H9 (cell line): ENCODE measurements around the gene SLC9B1. TPM values are rescaled to one million over a fixed set of nuclear protein-coding genes. Genes with fewer than 3 reads are reported as not detected.

Experiments used
- DNase-seq: peaks from one replicate; pipeline ENCODE4 v3.0.0-alpha.2; 2017
- H2AFZ ChIP-seq: one replicate; pipeline ENCODE4 v1.6.1; 2013; ENCODE audit warnings: mild to moderate bottlenecking, low read length, control low read depth, moderate library complexity
- H2AK5ac ChIP-seq: 2 replicates; pipeline ENCODE4 v1.6.1; 2013; ENCODE audit warnings: low read length, control low read depth, mixed read lengths; ENCODE audit not compliant: insufficient read length
- H2BK120ac ChIP-seq: one replicate; pipeline ENCODE4 v1.6.1; 2013; ENCODE audit warnings: low read depth, mild to moderate bottlenecking, low read length, control low read depth, inconsistent platforms; ENCODE audit not compliant: poor library complexity, severe bottlenecking
- H2BK12ac ChIP-seq: 2 replicates; pipeline ENCODE4 v1.6.1; 2013; ENCODE audit warnings: low read length, control low read depth, mixed read lengths, low read depth; ENCODE audit not compliant: insufficient read length
- H2BK15ac ChIP-seq: 2 replicates; pipeline ENCODE4 v1.6.1; 2013; ENCODE audit warnings: low read depth, low read length, control low read depth
- H2BK20ac ChIP-seq: one replicate; pipeline ENCODE4 v1.6.1; 2013; ENCODE audit warnings: low read depth, mild to moderate bottlenecking, low read length, control low read depth, inconsistent platforms; ENCODE audit not compliant: poor library complexity, severe bottlenecking
- H2BK5ac ChIP-seq: 2 replicates; pipeline ENCODE4 v1.6.1; 2013; ENCODE audit warnings: low read length, control low read depth, mixed read lengths; ENCODE audit not compliant: insufficient read length
- H3K14ac ChIP-seq: 2 replicates; pipeline ENCODE4 v1.6.1; 2013; ENCODE audit warnings: low read length, control low read depth; ENCODE audit not compliant: insufficient read depth
- H3K18ac ChIP-seq: 2 replicates; pipeline ENCODE4 v1.6.1; 2013; ENCODE audit warnings: low read depth, mild to moderate bottlenecking, mixed read lengths, low read length, control low read depth; ENCODE audit not compliant: insufficient read length
- H3K23ac ChIP-seq: 2 replicates; pipeline ENCODE4 v1.6.1; 2013; ENCODE audit warnings: low read length, control low read depth, mixed read lengths, low read depth; ENCODE audit not compliant: insufficient read length
- H3K23me2 ChIP-seq: 2 replicates; pipeline ENCODE4 v1.6.1; 2013; ENCODE audit warnings: low read depth, mild to moderate bottlenecking, mixed read lengths, low read length, control low read depth; ENCODE audit not compliant: insufficient read length, poor library complexity, severe bottlenecking
- H3K27ac ChIP-seq: 2 replicates; pipeline ENCODE4 v1.5.1; 2013; ENCODE audit warnings: low read length, control low read depth, mixed read lengths, low read depth; ENCODE audit not compliant: insufficient read length
- H3K27me3 ChIP-seq: 2 replicates; pipeline ENCODE4 v1.6.1; 2013; ENCODE audit warnings: low read length, control low read depth, inconsistent platforms; ENCODE audit not compliant: insufficient read depth
- H3K4ac ChIP-seq: 2 replicates; pipeline ENCODE4 v1.6.1; 2013; ENCODE audit warnings: low read depth, mild to moderate bottlenecking, control low read depth, inconsistent platforms, low read length, moderate library complexity
- H3K4me1 ChIP-seq: 2 replicates; pipeline ENCODE4 v1.6.1; 2013; ENCODE audit warnings: low read length, control low read depth, inconsistent platforms; ENCODE audit not compliant: insufficient read depth
- H3K4me2 ChIP-seq: 2 replicates; pipeline ENCODE4 v1.6.1; 2013; ENCODE audit warnings: low read length, control low read depth, mixed read lengths; ENCODE audit not compliant: insufficient read length, insufficient read depth
- H3K56ac ChIP-seq: 2 replicates; pipeline ENCODE4 v1.6.1; 2013; ENCODE audit warnings: low read depth, mild to moderate bottlenecking, mixed read lengths, low read length, control low read depth; ENCODE audit not compliant: insufficient read length
- H3K79me1 ChIP-seq: 2 replicates; pipeline ENCODE4 v1.6.1; 2013; ENCODE audit warnings: low read depth, mild to moderate bottlenecking, moderate library complexity, low read length, control low read depth, inconsistent platforms; ENCODE audit not compliant: insufficient read depth, poor library complexity, severe bottlenecking
- H3K79me2 ChIP-seq: 2 replicates; pipeline ENCODE4 v1.6.1; 2013; ENCODE audit warnings: low read length, control low read depth, inconsistent platforms; ENCODE audit not compliant: insufficient read depth
- H3K9ac ChIP-seq: 2 replicates; pipeline ENCODE4 v1.6.1; 2013; ENCODE audit warnings: low read length, control low read depth, mixed read lengths; ENCODE audit not compliant: insufficient read length; ENCODE audit errors: extremely low read depth
- H3K9me3 ChIP-seq: one replicate; pipeline ENCODE4 v1.6.1; 2013; ENCODE audit warnings: low read depth, low read length, inconsistent platforms; ENCODE audit not compliant: control insufficient read depth
- H3T11ph ChIP-seq: one replicate; pipeline ENCODE4 v1.6.1; 2013; ENCODE audit warnings: mild to moderate bottlenecking, low read length, control low read depth, inconsistent platforms
- H4K20me1 ChIP-seq: one replicate; pipeline ENCODE4 v1.6.1; 2013; ENCODE audit not compliant: control insufficient read depth, insufficient read length, insufficient read depth
- H4K5ac ChIP-seq: 2 replicates; pipeline ENCODE4 v1.6.1; 2013; ENCODE audit warnings: low read depth, mild to moderate bottlenecking, mixed read lengths, low read length, control low read depth; ENCODE audit not compliant: insufficient read length
- H4K8ac ChIP-seq: replicated peaks from 2 replicates; pipeline ENCODE4 v1.6.1; 2013; ENCODE audit warnings: low read length, control low read depth, mixed read lengths, low read depth; ENCODE audit not compliant: insufficient read length
- H4K91ac ChIP-seq: 2 replicates; pipeline ENCODE4 v1.6.1; 2013; ENCODE audit warnings: low read depth, mild to moderate bottlenecking, moderate library complexity, mixed read lengths, low read length, control low read depth; ENCODE audit not compliant: insufficient read length
- H3K27ac Mint-ChIP-seq, 3 experiments: 2 replicates in 2 of 3; 3 replicates in 1 of 3; pipeline ENCODE4 v1.8.0; 2020 to 2021; ENCODE audit warnings: mixed read lengths in 3 of 3, mild to moderate bottlenecking in 1 of 3, moderate library complexity in 1 of 3
- H3K27me3 Mint-ChIP-seq: 2 replicates; pipeline ENCODE4 v1.8.0; 2021; ENCODE audit warnings: low read depth, mild to moderate bottlenecking, moderate library complexity, mixed read lengths
- H3K36me3 Mint-ChIP-seq, 3 experiments: 2 replicates in 2 of 3; 3 replicates in 1 of 3; pipeline ENCODE4 v1.8.0; 2020 to 2021; ENCODE audit warnings: low read depth in 3 of 3, mixed read lengths in 3 of 3; ENCODE audit not compliant: insufficient read depth in 1 of 3
- H3K4me1 Mint-ChIP-seq, 2 experiments: 2 replicates each; pipeline ENCODE4 v1.8.0; 2020; ENCODE audit warnings: mixed read lengths in 2 of 2
- H3K4me3 Mint-ChIP-seq, 2 experiments: 2 replicates in 1 of 2; 3 replicates in 1 of 2; pipeline ENCODE4 v1.8.0; 2020 to 2021; ENCODE audit warnings: mild to moderate bottlenecking in 2 of 2, mixed read lengths in 2 of 2, moderate library complexity in 1 of 2
- H3K9me3 Mint-ChIP-seq, 2 experiments: 2 replicates in 1 of 2; 3 replicates in 1 of 2; pipeline ENCODE4 v1.8.0; 2020; ENCODE audit warnings: mild to moderate bottlenecking in 2 of 2, mixed read lengths in 2 of 2, moderate library complexity in 1 of 2
- WGBS: extraction: QIAGEN DNeasy Blood & Tissue Kit; methylation state at CpG from one replicate; pipeline ENCODE4 v1.1.7; 2013; ENCODE audit warnings: missing lambda C conversion rate, low lambda C conversion rate, mixed read lengths; ENCODE audit not compliant: insufficient read length; ENCODE audit errors: extremely low coverage; 5-methylcytosine and 5-hydroxymethylcytosine counted together
- total RNA-seq: library from RNA; stranded (reverse); gene quantifications from 2 replicates; pipeline ENCODE4 v1.2.1, GENCODE V29; 2021
- TF ChIP-seq, protein P1 (sequence below): fragments of 200-600 bp; sonication (generic); conservative IDR thresholded peaks from 3 replicates; pipeline ENCODE4 v1.8.0; 2021; ENCODE audit warnings: antibody characterized with exemption, mild to moderate bottlenecking

The SLC9B1 gene
- total RNA-seq, 1 experiment from 2014 or later = 0.59 TPM

DNA sequence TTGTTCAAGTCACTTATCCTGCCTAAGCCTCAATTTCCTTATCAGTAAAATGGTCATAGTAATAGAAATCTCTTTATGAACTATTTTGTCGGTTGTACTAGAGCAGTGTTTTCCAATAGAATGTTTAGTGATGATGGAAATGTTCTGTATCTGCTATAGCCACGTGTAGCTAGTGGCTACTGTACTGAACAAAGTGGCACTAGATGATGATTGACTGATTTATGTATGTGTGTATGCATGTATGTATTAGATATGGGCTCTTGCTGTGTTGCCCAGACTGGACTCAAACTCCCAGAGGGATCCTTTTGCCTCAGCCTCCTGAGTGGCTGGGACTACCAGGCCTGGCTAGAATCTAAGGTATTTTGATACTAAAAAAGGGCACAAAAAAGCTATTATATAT, 24.7 kb upstream of the SLC9B1 start:
- H3K18ac ChIP-seq = no peak overlapping the region
- no peaks in the 10 kb centered on the region; the same call in 1 of the 2 replicates for H3K79me2 ChIP-seq
- TF ChIP-seq, protein P1, sequence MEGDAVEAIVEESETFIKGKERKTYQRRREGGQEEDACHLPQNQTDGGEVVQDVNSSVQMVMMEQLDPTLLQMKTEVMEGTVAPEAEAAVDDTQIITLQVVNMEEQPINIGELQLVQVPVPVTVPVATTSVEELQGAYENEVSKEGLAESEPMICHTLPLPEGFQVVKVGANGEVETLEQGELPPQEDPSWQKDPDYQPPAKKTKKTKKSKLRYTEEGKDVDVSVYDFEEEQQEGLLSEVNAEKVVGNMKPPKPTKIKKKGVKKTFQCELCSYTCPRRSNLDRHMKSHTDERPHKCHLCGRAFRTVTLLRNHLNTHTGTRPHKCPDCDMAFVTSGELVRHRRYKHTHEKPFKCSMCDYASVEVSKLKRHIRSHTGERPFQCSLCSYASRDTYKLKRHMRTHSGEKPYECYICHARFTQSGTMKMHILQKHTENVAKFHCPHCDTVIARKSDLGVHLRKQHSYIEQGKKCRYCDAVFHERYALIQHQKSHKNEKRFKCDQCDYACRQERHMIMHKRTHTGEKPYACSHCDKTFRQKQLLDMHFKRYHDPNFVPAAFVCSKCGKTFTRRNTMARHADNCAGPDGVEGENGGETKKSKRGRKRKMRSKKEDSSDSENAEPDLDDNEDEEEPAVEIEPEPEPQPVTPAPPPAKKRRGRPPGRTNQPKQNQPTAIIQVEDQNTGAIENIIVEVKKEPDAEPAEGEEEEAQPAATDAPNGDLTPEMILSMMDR = no peak
- no peaks in the 10 kb centered on the region for H3K4me1 ChIP-seq
- H3K14ac ChIP-seq = no peak overlapping the region
- no peak overlapping the region for H3K9ac ChIP-seq
- no peaks in the 10 kb centered on the region for H3K79me1 ChIP-seq
- H4K8ac ChIP-seq = no peak overlapping the region
- no CpG with 5 or more reads among the region's 2 CpGs for WGBS
- H3K36me3 Mint-ChIP-seq = no peaks in the 10 kb centered on the region
- H2BK120ac ChIP-seq = no peak overlapping the region
- no peaks in the 10 kb centered on the region for H3K9me3 Mint-ChIP-seq
- H3K4me3 Mint-ChIP-seq = no peak overlapping the region
- no peaks in the 10 kb centered on the region for H3K27me3 ChIP-seq
- no peak overlapping the region for H3K23ac ChIP-seq
- H3K27me3 Mint-ChIP-seq = no peaks in the 10 kb centered on the region
- H3K56ac ChIP-seq = no peak overlapping the region
- no peak overlapping the region for H3K4me2 ChIP-seq
- H2BK20ac ChIP-seq = no peak overlapping the region
- no peak overlapping the region for H4K5ac ChIP-seq
- H2AFZ ChIP-seq = no peak overlapping the region
- DNase-seq = no peak
- H2BK15ac ChIP-seq = no peak overlapping the region
- peaks cover 9% of the 10 kb centered on the region in 2 experiments for H3K4me1 Mint-ChIP-seq
- no peak overlapping the region for H4K91ac ChIP-seq
- no peak overlapping the region for H2BK12ac ChIP-seq
- no peaks in the 10 kb centered on the region for H4K20me1 ChIP-seq
- no peak overlapping the region for H3K4ac ChIP-seq
- H3K27ac ChIP-seq = no peak overlapping the region
- no peak overlapping the region for H2AK5ac ChIP-seq
- no peak overlapping the region for H3T11ph ChIP-seq
- no peak overlapping the region for H2BK5ac ChIP-seq
- no peak overlapping the region for H3K27ac Mint-ChIP-seq
- no peaks in the 10 kb centered on the region for H3K9me3 ChIP-seq
- no peaks in the 10 kb centered on the region for H3K23me2 ChIP-seq
